HepG2 (cell line): ENCODE results near the gene SRSF2. TPM values are rescaled to one million over a fixed set of nuclear protein-coding genes. Genes with fewer than 3 reads are reported as not detected.

ENCODE experiments used
- AHR ChIP-seq: IDR thresholded peaks from 2 replicates; pipeline ENCODE4 v1.6.1; 2018; ENCODE audit warnings: missing genetic modification reagents, missing compliant biosample characterization
- ATF1 ChIP-seq: IDR thresholded peaks from 2 replicates; pipeline ENCODE4 v1.6.1; 2016; ENCODE audit warnings: mild to moderate bottlenecking, control low read depth
- ELF3 ChIP-seq: IDR thresholded peaks from 2 replicates; pipeline ENCODE4 v1.6.1; 2016; ENCODE audit warnings: missing genetic modification reagents, missing compliant biosample characterization
- FOSL2 ChIP-seq: sonication (generic); formaldehyde crosslinking; IDR thresholded peaks from 2 replicates; pipeline ENCODE4 v1.4.0; 2020; ENCODE audit warnings: missing genetic modification reagents
- HNF4G ChIP-seq, 2 experiments: sonication (generic) in 1 of 2; formaldehyde crosslinking in 1 of 2; IDR thresholded peaks; 2 replicates each; pipeline versions ENCODE4 v1.4.0 to v1.6.1; 2011 to 2020; ENCODE audit warnings: borderline replicate concordance in 2 of 2, low read depth in 2 of 2, mild to moderate bottlenecking in 2 of 2, low read length in 1 of 2, missing genetic modification reagents in 1 of 2, moderate library complexity in 1 of 2
- HOXA5 ChIP-seq: sonication (generic); formaldehyde crosslinking; IDR thresholded peaks from 2 replicates; pipeline ENCODE4 v1.4.0; 2020; ENCODE audit warnings: missing genetic modification reagents
- MBD4 ChIP-seq: IDR thresholded peaks from 2 replicates; pipeline ENCODE4 v1.6.1; 2012; ENCODE audit warnings: low read length, inconsistent platforms, borderline replicate concordance
- NR1H2 ChIP-seq: sonication (generic); formaldehyde crosslinking; IDR thresholded peaks from 2 replicates; pipeline ENCODE4 v1.8.1; 2022; ENCODE audit warnings: low read depth, missing genetic modification reagents, borderline replicate concordance
- PITX1 ChIP-seq: sonication (generic); formaldehyde crosslinking; IDR thresholded peaks from 2 replicates; pipeline ENCODE4 v1.5.1; 2020; ENCODE audit warnings: mild to moderate bottlenecking, missing genetic modification reagents
- RBFOX2 ChIP-seq: fragments of 200-400 bp; formaldehyde crosslinking; IDR thresholded peaks from 2 replicates; pipeline ENCODE4 v1.6.1; 2017; ENCODE audit warnings: low read depth, mild to moderate bottlenecking, low read length
- SMAD9 ChIP-seq: sonication (generic); formaldehyde crosslinking; IDR thresholded peaks from 2 replicates; pipeline ENCODE4 v1.5.1; 2020; ENCODE audit warnings: mild to moderate bottlenecking, missing genetic modification reagents
- SOX5 ChIP-seq: IDR thresholded peaks from 2 replicates; pipeline ENCODE4 v1.6.1; 2016; ENCODE audit warnings: borderline replicate concordance
- SRY ChIP-seq: sonication (generic); formaldehyde crosslinking; IDR thresholded peaks from 2 replicates; pipeline ENCODE4 v1.8.0; 2022; ENCODE audit warnings: mild to moderate bottlenecking, missing genetic modification reagents
- ZFY ChIP-seq: sonication (generic); formaldehyde crosslinking; IDR thresholded peaks from 2 replicates; pipeline ENCODE4 v1.4.0; 2020; ENCODE audit warnings: missing genetic modification reagents
- ZKSCAN1 ChIP-seq: fragments of 150-350 bp; IDR thresholded peaks from 2 replicates; pipeline ENCODE4 v1.6.1; 2014; ENCODE audit warnings: low read length
- ZNF335 ChIP-seq: sonication (generic); formaldehyde crosslinking; IDR thresholded peaks from 2 replicates; pipeline ENCODE4 v1.4.0; 2020; ENCODE audit warnings: missing genetic modification reagents
- ZNF33B ChIP-seq: sonication (generic); formaldehyde crosslinking; IDR thresholded peaks from 2 replicates; pipeline ENCODE4 v1.5.1; 2020; ENCODE audit warnings: mild to moderate bottlenecking, missing genetic modification reagents
- ZNF605 ChIP-seq: sonication (generic); formaldehyde crosslinking; IDR thresholded peaks from 2 replicates; pipeline ENCODE4 v1.8.0; 2022; ENCODE audit warnings: mild to moderate bottlenecking, missing genetic modification reagents
- ZNF660 ChIP-seq: sonication (generic); formaldehyde crosslinking; IDR thresholded peaks from 2 replicates; pipeline ENCODE4 v1.5.1; 2020; ENCODE audit warnings: mild to moderate bottlenecking, low read depth, missing genetic modification reagents, borderline replicate concordance
- ZSCAN30 ChIP-seq: sonication (generic); formaldehyde crosslinking; IDR thresholded peaks from 2 replicates; pipeline ENCODE4 v1.5.0; 2020; ENCODE audit warnings: mild to moderate bottlenecking, missing genetic modification reagents
- polyA plus RNA-seq, 8 experiments: library from polyadenylated mRNA; depleted of rRNA in 3 of 8; stranded (reverse) in 7 of 8; unstranded in 1 of 8; fragments of >200 nt; fragmentation: Illumina TruSeq in 4 of 8; extraction: Trizol in 4 of 8; gene quantifications; 2 replicates each; pipeline versions ENCODE4 v1.2.1 to v1.2.3, GENCODE V29; 2011 to 2016; ENCODE audit warnings: low read depth in 4 of 8, missing spikeins in 1 of 8, mixed read lengths in 1 of 8; ENCODE audit not compliant: insufficient read depth in 1 of 8
- total RNA-seq, 5 experiments: library from RNA; depleted of rRNA; stranded (reverse); fragments of >200 nt; fragmentation: Illumina TruSeq; extraction: Trizol; gene quantifications; 2 replicates each; pipeline ENCODE4 v1.2.3, GENCODE V29; 2016; ENCODE audit warnings: low read depth in 1 of 5
- TF ChIP-seq, protein P1 (sequence below): sonication (generic); formaldehyde crosslinking; conservative IDR thresholded peaks from 2 replicates; pipeline ENCODE4 v1.8.1; 2023; ENCODE audit warnings: missing genetic modification reagents
- TF ChIP-seq, protein P2 (sequence below): sonication (generic); formaldehyde crosslinking; IDR thresholded peaks from 2 replicates; pipeline ENCODE4 v1.4.0; 2020; ENCODE audit warnings: missing genetic modification reagents, borderline replicate concordance
- TF ChIP-seq, protein P3 (sequence below): sonication (generic); formaldehyde crosslinking; IDR thresholded peaks from 2 replicates; pipeline ENCODE4 v1.5.0; 2020; ENCODE audit warnings: missing genetic modification reagents
- TF ChIP-seq, protein P4 (sequence below): sonication (generic); formaldehyde crosslinking; IDR thresholded peaks from 2 replicates; pipeline ENCODE4 v1.4.0; 2020; ENCODE audit warnings: mild to moderate bottlenecking, missing genetic modification reagents

Gene SRSF2
- total and polyA plus RNA-seq, 2 of the 13 experiments (the other 11 are each of a cell fraction or from before 2014, with no cell fraction given): 306 to 319 TPM

DNA sequence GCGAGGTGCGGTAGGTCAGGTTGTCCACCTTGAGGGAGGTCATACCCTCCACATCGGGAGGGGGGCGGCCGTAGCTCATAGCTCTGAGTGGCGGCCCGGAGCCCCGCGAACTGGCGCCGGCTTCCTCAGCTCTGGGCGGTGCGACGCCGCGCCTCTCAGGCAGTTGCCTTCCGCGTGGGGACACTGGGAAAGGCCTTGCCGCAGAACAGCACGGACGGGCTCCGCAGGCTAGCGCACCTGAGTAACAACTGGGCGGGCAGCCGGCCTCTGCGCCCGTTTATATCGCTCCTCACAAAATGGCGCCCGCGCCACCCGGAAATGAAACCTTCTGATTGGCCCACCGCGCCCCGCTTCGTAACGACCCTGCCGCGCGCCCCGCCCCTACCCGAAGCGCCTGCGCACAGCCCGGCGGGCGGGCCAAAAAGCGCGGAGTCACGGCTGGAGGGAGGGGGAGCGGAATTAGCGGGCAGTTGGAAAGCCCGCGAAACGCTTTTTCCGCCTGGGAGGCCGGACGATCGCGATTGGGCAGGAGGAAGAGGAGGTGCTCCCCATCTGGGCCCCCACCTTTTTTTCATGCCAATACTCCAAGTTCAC is at the start of gene SRSF2 (continued):
- TF ChIP-seq ZNF33B (no peak; the same call in 1 of the 2 replicates), ZSCAN30 (CRISPR knock-in tag) (no peak), ZNF335 (CRISPR knock-in tag) (peak; percentile 91), SRY (CRISPR knock-in tag) (peak; percentile 92), AHR (peak; percentile 95), ATF1 (CRISPR knock-in tag) (peak; percentile 51; the same call in 1 of the 2 replicates), SOX5 (CRISPR knock-in tag) (no peak; the same call in 1 of the 2 replicates), FOSL2 (CRISPR knock-in tag) (peak; percentile 68; the same call in 1 of the 2 replicates), NR1H2 (CRISPR knock-in tag) (peak; percentile 91), ZNF605 (CRISPR knock-in tag) (peak; percentile 92), ZFY (CRISPR knock-in tag) (peak; percentile 99), PITX1 (CRISPR knock-in tag) (peak; percentile 81; the same call in 1 of the 2 replicates), HOXA5 (CRISPR knock-in tag) (peak; percentile 99), HNF4G (IDR thresholded peaks at IDR 0.05; ENCODE audit: borderline replicate concordance, low read depth, low read length) (peak; percentile 47; the same call in 1 of the 2 replicates), HNF4G (CRISPR knock-in tag; IDR thresholded peaks at IDR 0.05; ENCODE audit: borderline replicate concordance, low read depth) (no peak), ZNF660 (CRISPR knock-in tag) (no peak), ZKSCAN1 (peak; percentile 72), RBFOX2 (peak; percentile 100), ELF3 (CRISPR knock-in tag) (peak; percentile 86), SMAD9 (CRISPR knock-in tag) (peak; percentile 87), MBD4 (no peak)
- TF ChIP-seq, protein P1, sequence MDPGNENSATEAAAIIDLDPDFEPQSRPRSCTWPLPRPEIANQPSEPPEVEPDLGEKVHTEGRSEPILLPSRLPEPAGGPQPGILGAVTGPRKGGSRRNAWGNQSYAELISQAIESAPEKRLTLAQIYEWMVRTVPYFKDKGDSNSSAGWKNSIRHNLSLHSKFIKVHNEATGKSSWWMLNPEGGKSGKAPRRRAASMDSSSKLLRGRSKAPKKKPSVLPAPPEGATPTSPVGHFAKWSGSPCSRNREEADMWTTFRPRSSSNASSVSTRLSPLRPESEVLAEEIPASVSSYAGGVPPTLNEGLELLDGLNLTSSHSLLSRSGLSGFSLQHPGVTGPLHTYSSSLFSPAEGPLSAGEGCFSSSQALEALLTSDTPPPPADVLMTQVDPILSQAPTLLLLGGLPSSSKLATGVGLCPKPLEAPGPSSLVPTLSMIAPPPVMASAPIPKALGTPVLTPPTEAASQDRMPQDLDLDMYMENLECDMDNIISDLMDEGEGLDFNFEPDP: 0 out of 2 replicates have a peak, but pooled peaks have one; percentile 93
- TF ChIP-seq, protein P2, sequence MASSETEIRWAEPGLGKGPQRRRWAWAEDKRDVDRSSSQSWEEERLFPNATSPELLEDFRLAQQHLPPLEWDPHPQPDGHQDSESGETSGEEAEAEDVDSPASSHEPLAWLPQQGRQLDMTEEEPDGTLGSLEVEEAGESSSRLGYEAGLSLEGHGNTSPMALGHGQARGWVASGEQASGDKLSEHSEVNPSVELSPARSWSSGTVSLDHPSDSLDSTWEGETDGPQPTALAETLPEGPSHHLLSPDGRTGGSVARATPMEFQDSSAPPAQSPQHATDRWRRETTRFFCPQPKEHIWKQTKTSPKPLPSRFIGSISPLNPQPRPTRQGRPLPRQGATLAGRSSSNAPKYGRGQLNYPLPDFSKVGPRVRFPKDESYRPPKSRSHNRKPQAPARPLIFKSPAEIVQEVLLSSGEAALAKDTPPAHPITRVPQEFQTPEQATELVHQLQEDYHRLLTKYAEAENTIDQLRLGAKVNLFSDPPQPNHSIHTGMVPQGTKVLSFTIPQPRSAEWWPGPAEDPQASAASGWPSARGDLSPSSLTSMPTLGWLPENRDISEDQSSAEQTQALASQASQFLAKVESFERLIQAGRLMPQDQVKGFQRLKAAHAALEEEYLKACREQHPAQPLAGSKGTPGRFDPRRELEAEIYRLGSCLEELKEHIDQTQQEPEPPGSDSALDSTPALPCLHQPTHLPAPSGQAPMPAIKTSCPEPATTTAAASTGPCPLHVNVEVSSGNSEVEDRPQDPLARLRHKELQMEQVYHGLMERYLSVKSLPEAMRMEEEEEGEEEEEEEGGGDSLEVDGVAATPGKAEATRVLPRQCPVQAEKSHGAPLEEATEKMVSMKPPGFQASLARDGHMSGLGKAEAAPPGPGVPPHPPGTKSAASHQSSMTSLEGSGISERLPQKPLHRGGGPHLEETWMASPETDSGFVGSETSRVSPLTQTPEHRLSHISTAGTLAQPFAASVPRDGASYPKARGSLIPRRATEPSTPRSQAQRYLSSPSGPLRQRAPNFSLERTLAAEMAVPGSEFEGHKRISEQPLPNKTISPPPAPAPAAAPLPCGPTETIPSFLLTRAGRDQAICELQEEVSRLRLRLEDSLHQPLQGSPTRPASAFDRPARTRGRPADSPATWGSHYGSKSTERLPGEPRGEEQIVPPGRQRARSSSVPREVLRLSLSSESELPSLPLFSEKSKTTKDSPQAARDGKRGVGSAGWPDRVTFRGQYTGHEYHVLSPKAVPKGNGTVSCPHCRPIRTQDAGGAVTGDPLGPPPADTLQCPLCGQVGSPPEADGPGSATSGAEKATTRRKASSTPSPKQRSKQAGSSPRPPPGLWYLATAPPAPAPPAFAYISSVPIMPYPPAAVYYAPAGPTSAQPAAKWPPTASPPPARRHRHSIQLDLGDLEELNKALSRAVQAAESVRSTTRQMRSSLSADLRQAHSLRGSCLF: peak; percentile 82; the same call in 1 of the 2 replicates
- TF ChIP-seq, protein P3, sequence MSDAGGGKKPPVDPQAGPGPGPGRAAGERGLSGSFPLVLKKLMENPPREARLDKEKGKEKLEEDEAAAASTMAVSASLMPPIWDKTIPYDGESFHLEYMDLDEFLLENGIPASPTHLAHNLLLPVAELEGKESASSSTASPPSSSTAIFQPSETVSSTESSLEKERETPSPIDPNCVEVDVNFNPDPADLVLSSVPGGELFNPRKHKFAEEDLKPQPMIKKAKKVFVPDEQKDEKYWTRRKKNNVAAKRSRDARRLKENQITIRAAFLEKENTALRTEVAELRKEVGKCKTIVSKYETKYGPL (CRISPR knock-in tag): peak; percentile 86
- TF ChIP-seq, protein P4, sequence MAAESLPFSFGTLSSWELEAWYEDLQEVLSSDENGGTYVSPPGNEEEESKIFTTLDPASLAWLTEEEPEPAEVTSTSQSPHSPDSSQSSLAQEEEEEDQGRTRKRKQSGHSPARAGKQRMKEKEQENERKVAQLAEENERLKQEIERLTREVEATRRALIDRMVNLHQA (CRISPR knock-in tag): peak; percentile 92
